Stimulated activated CD8-positive, alpha-beta memory T cell treated with anti-CD3 and anti-CD28 coated beads, Interleukin-15, amount 100 ng/mL, for 48 hours (primary cell): ENCODE measurements around the gene MED13L.
A peak's percentile ranks its signal among the peaks of the same experiment; 100 is the strongest.

Experiments used
- DNase-seq, 2 donors: peaks; one replicate each; pipeline ENCODE4 v3.0.0-alpha.2; 2020; ENCODE audit warnings: low read depth in 2 of 2

Gene MED13L

DNA sequence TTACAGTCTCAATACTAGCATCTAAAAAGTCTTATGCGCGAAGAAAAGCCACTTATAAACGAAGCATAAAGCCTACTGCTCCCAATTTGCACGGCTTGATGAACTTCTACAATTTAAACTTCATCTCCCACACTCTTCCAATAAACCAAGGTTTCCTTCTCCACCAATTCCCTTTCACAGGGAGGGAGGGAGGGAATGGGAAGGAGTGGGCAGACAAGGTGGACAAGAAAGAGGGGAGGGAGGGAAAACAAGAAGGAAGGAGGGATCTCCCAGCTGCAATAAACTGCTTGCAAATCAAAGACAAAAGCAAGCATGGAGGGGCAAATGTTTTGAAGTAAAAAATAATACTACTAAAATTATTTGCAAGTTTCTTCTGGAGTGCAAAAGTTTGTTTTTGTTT is 64.5 kb downstream of the MED13L start:
- DNase-seq, result no peak

DNA sequence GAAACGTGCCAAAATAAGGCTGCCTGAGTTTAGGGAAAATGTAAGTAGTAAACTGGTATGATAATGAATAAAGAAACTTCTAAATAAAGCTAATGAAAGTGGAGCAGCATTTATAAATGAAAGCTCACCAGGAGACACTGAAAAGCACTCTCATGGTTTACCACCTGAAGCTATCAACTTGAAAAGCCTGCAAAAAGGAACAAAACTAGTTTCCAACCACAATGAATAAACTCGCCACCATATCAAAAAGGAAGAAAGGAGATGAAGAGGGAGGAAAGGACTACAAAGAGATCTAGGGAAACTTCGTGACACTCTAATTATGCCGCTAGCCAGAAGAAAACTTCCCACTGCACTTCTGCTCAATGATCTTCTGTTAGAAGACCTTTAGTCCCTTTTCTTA is 66.7 kb downstream of the MED13L start:
- DNase-seq, result no peak

DNA sequence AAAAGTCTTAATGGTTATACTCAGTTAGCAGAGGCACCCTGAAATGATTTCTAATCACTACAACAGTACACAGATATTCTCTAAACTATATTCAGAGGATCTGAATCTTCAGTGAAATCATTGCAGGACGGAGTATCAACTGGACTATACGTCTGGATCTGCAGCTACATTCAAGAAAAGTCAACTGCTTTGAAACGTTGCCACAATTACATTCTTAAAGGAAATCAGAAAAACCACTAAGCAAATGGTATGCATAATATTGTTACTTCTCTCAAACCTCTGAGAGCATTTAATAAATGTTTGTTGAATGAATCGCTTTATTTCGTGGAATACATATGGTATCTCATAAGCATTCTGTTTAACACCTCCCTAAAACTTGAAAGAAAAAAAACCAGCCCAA is 67.4 kb downstream of the MED13L start:
- no peak for DNase-seq

DNA sequence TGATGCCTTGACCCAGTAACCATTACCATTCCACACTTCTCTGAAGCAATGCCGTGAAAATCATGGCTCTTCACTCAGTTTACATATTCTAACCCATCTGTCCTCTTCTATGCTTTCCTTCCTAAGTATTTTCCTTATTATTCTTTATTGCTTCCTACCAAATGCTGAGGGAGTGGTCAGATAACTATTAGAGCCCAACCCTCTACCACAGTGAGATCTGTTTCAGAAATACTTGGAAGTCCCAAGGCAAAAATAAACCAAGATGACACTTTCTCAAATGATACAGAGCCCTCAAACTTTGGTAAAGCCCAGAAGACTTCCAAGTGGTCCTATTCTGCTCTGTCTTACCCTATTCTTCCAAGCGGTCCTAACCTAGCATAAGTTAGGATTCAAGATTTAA is 68.0 kb downstream of the MED13L start:
- no peak for DNase-seq

DNA sequence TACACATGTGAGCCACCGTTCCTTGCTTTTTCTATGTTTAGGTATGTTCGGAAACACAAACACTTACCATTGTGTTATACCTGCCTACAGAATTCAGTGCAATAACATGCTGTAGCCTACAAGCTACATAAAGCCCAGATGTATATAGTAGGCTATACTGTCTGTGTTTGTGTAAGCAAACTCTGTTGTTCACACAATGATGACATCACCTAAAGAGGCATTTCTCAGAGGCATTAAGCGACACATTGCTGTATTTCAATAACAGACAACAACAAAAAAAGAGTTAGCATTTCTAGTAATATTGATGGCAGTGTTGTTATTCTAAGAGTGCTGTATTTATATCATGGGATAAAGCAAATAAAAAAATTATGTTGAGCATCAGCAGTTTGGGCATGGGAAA is 70.2 kb downstream of the MED13L start:
- no peak for DNase-seq

DNA sequence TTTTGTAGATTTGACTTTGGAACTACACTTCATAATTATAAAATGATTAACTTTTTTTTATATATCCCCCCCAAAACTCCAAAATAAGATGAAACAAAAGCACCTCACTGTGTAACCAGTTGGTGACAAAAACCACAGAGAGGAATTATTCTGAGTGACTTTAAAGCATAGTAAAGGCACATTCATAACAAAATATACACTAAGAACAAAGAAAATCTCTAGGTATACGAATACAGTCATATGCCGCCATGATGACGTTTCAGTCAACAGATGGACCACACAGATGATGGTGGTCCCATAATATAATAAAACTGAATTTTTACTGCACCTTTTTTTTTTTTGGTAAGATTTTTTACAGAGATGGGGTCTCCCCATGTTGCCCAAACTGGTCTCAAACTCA is 70.7 kb downstream of the MED13L start:
- DNase-seq, result no peak

DNA sequence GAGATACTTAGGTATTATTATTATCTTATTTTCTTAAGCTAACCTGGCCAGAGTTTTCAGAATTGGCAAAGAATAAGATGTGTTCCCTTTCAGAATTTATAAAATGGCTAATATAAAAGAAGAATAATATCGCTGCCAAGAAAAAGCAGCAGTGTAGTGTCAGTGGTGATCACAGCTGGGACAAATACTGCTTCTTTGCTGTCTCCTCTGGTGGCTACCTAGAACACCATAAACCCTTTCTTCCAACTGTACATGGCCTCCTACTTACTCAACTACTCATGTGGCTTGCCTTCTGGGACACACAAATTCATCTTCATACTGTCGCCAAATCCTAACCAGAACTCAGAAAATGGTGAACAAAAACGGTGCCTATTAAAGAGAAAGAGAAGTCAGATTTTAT is 72.7 kb downstream of the MED13L start:
- no peak for DNase-seq

DNA sequence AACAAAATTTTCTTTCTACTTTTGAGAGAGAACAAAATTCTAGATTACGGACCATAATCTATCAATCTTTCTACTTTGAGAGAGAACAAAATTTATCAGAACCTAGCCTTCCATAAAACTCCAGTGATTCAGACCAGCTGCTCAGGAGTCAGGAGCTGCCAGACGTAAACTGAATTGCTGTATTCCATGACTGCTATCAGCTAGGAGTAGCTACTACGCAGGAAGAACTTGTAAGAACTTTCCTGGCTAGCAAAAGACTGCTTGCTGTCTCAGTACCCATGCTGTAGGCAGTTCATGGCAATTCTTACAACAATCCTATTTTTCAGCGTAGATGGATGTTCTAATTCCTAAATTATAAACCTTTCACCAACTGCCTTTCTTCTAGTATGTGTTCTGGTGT is 73.3 kb downstream of the MED13L start:
- no peak for DNase-seq

DNA sequence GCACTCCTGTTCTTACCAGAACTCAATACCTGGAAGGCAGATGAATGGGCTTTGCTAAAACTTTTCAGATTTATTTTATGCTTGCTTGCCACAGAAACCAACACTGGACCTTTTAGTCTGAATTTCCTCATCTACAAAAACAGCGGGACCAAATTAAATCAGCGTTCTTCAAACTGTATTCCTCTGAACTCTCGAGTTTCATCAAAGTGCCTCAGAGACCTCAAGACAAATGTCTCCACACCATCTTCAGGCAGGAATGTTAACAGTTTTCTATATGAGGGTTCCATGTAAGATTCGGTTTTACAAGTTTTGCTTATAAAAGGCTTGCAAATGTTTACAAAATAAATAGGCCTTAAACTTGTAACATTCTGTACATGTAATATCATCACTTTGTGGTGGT is 74.6 kb downstream of the MED13L start:
- DNase-seq, result no peak

DNA sequence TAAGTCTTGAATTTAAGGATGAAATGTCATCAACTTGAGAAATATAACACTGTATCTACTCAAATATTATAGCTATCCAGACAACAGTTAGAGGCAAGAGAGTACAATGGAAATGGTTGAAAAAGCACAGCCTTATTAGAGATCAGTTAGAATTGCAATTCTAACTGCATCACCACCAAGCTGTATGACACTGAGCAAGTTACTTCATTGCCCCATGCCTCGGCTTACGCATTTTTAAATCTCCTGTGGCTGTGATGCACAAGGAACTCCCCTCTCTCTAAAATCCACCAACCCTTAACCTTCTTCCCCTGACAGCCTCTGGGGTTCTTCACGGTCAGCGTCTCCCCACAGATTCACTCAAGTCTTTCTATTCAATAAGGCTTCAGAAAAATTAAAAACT is 75.1 kb downstream of the MED13L start:
- DNase-seq, result no peak

DNA sequence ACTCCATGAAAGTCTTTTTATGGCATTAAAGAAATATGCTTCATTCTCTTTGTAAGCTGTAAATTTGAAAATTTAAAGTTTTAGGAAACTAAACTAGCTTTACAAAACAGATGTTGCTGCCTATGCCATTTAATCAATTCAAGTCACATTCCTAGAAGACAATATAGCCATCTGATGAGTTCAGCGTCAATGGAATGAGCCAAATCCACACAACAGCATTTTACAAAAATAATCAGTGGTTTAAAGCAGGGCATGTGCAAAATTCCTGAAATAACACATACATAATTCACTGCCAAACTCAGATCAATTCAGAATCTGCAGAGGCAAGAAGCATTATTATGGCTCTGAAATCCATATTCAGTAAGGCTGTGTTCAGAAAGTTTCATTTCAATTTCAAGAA is 75.6 kb downstream of the MED13L start:
- DNase-seq, result no peak

DNA sequence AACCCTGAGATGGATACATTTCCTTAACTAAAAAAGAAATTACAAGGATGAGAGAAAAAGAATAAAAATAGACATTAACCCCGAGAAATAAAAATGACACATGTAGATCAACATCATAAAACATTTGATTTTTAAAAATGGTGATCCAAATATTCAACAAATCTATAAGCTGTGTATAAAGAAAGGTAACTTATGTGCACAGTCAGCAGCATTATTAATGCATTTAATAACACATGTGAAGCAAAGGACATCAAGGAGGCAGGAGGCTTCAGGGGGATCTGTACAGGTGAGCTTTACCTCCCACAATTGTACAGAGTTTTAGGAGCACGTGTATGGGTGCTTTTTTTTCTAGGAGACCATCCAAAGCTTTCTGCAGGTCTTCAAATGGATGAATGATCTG is 76.1 kb downstream of the MED13L start:
- DNase-seq, result no peak

DNA sequence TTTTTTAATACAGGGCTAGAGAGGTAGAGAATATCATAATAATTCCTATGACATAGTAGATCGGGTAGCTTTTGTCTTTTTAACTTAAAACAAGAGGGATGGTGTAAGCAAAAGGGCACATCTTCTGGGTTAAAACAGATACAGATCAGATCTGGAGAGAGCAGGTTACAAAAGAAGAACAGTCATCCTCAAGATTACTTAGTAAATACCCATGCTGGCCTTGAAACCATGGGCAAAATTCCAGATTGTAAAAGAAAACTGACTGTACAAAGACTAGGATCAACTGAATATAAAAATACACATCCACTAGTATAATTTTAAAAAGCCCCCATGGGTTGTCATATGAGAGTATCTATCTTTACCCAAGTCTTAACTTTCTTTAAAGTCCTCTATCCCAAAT is 76.7 kb downstream of the MED13L start:
- no peak for DNase-seq

DNA sequence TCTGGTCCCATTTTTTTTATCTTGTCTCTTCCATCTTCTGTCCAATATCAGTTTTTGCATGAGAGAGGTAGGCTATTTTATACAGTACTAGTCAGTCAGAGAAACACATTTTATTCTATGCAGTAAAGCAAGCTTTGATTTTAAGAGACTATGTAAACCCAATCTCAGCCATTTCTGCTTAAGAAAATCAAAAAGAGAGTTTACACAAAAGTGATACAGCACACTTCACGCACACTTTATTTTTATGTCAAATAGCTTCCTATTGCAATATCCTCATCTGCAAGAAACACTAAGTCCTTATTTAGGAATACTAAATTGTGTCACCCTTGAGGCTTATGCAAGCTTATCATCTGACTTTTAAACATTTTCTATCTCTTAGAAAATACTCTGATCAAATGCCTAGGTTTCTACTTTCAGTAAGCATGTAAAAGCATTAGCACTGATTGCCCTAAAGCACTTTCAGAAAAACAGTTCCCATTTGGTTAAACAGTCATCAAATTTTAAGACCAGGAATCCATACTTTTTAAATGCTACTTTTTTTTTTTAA is 78.3 kb downstream of the MED13L start:
- DNase-seq, result no peak

DNA sequence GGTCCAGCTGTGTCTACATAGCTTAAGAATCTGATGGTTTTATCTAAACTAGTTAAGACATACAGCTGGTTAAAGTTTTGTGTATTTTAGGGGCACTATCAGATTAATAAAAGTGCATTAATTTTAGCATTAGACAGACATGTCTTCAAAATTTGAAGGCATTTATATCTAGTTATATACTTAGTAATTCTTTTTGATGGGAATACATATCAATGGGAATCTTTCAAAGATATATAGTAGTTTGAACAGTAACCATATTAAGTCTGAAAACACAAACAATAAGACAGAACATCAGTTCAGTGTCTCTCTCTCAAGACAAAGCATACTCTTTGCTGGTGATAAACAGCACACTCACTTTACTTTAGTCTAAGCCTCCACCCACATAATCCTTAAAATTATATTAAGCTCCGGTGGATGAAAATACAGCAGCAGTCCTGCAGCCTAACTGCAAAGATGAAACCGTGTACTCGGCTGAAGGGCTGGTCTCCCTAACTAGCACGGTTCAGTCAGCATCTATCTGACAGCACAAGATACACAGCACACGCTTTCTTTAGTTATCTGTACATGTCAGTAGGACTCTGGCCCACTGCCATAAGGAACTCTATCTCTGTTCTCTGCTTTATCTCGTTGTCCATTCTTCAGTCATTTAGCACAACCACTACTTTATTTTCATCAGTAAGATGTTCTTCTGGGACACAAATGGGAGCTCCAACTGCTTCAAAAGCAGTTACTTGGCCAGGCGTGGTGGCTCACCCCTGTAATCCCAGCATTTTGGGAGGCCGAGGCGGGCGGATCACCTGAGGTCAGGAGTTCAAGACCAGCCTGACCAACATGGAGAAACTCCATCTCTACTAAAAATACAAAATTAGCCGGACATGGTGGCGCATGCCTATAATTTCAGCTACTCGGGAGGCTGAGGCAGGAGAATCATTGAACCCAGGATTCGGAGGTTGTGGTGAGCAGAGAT is 80.5 kb downstream of the MED13L start:
- DNase-seq, result no peak

DNA sequence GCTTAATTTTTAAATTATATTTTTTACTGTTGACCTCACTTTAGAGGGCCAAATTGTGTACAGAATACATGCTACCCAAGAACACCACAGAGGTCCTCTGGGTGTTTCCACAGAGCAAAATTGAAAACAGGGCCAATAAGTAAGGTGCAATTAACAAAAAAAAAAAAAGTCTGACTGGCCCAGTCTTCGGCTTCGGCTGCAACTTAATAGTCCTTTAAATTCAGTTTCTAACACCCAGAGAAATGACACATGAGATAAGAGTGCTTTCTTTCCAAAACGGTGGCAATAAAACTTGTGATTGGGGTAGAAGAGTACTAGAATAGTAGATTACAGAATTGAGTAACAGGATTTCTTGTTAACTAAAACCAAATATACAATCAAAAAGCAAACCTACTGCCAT is 81.3 kb downstream of the MED13L start:
- DNase-seq, result no peak

DNA sequence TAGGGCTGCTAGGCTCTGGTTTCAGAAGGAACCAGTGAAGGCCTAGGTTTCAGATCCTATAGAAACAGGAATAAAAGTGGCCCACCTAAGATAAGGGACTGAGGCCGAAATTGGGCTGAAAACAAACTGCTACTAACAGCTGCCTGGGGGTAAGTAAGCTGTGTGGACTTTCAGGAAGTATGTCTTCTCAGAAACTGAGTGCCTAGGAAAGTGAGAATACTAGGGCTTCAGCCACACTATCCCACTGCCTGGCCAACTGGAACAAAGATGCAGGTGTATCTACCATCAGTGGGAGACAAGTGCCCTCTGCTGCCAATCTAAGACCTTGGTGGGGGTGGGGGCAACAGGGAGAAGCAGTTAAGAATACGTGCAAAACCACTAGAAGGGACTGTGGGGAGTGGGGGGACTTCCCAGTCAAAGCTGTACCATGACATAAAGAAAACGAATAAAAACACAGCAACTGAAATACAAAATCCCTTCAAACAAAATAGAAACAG is 82.5 kb downstream of the MED13L start:
- peak; percentile 43 to 49 for DNase-seq

DNA sequence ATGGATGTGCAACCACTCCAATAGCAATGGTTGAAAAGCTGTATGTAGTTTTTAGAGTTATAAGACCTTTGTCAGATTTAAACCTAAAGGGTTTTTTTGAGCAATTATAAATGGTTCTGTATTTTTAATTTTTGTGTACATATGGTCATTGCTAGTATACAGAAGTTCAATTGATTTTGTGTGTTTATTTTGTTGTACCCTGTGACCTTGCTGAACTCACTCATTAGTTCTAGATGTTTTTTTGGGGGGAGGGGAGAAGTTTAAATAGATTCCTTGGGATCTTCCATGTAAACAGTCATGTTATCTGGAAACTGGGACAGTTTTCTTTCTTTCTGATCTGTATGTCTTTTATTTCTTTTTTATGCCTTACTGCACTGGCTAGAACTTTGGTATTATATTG is 87.8 kb downstream of the MED13L start:
- no peak for DNase-seq

DNA sequence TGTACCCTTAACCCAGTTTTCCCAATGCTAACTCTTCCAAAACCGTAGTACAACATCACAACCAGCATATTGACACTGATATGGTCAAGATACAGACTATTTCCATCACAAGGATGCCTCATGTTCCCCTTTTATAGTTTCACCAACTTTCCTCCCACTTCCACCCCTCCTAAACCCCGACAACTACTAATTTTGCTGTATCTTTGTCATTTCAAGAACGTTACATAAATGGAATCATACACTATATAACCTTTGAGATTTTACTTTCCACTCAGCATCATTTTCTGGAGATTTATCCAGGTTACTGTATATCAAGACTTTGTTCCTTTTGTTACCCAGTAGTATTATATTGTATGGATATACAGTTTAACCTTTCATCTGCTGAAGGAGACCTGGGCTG is 88.9 kb downstream of the MED13L start:
- no peak for DNase-seq

DNA sequence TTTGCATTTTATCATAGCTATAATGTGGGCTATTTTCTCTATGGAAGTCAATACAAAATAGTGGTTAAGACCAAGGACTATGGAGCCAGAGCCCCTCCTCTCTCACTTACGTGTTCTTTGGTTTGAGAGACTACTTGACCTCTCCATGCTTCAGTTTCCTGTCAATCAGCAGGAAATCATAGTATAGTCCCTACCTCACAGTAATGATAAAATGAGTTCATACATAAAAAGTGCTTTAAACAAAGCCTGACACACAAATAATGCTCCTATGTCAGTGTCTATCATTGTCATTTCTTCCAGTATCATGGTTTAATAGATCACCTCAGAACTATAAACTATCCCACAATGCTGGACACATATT is 90.4 kb downstream of the MED13L start:
- no peak for DNase-seq

DNA sequence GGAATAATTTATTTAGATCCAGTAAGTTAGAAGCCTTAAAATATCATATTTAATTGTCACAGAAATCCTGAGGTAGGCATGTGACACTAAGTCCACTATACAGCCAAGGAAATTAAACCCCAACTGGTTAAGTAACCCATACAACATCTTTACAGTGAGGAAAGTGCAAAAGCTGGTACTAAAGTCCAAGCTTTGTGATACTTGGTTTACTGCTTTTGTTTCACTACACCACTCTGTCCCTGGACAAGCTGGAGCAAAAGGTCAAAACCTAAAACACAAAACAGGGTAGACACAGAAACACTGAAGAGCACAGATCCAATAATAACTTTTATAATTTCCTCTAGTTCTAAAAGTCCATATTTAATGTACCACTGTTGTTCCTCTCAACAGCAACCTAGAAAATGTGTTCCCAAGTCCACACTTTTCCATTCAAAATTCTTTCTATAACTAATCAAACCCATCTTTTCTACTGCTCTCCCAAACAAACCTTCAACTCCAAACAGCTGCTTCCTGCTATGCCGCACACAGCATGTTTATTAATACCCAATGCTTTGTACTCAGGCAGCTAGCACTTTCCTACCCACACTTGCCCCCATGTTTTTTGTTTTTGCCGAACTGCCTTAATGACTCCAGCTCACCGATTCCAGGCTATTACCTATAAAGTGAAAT is 90.9 kb downstream of the MED13L start:
- no peak for DNase-seq

DNA sequence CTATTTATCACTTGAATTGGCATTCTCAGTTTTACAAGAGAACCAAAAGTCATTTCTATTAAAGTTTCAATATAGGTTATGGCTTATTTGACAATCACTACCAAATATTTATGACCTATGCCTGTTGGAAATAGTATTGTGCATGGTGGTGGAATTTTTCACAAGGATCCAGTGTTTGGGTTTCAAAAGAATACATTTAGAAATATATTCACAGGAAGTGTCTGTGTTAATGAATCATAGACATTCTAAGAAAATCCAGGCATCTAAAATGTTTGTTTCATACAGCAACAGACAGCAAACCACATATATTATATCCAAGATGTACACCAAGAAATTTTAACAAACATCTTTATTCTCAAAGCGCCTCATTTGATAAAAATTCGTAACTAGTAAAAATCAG is 92.7 kb downstream of the MED13L start:
- no peak for DNase-seq

DNA sequence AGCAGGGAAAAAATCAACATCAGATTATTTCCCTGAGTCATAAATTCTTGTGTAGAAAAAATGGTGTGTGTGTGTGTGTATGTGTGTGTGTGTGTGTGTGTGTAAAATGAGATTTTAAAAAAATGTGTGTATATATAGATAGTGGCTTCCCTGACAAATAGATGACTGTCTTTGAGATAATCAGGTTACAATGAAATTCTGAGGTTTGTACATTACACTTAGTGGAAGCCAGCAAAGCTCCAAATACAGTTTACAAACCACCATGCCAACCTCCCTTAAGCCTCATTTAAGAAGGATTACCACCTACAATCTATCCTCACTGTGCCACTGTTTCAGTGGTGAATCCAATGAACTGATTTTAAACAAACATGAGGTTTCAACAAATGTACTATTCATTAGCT is 93.8 kb downstream of the MED13L start:
- DNase-seq, result no peak
